ENCODE results near the gene ISG15.

ISG15 gene

DNA sequence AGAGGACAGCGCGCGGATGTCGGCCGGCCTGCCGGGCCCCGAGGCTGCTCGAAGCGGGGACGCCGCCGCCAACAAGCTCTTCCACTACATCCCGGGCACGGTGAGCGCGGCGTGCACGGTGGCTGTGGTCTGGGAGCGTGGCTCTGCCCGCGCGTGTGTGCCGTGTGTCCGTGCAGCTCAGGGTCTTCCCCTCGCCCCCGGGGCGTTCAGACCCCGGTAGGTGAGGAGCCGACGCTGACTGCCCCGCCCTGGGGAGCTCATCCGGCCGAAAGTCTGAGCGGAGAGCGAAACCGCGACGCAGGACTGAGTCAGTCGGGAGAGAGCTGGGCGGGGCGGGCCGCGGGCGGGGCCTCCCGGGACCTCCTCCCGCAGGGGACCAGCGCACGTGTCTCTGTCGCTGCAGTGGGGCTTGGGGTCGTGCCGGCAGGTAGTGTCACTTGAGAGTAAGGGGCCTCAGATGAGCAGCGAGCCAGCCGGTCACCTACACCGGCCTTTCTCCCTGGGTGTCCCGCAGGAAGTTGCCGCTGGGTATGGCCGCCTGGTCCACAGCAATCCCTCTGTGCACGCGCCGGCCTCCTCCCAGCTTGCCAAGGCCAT, 46.5 kb upstream of the ISG15 start:
- H3K27me3 ChIP-seq, result peaks cover 17% of the 10 kb centered on the region
- H3K4me3 ChIP-seq (ENCODE audit: low read depth, low read length), result peak overlapping the region; percentile 47
- peak; percentile 65 for DNase-seq
- H3K4me1 ChIP-seq, result peaks cover 4% of the 10 kb centered on the region
- TF ChIP-seq, protein P1, sequence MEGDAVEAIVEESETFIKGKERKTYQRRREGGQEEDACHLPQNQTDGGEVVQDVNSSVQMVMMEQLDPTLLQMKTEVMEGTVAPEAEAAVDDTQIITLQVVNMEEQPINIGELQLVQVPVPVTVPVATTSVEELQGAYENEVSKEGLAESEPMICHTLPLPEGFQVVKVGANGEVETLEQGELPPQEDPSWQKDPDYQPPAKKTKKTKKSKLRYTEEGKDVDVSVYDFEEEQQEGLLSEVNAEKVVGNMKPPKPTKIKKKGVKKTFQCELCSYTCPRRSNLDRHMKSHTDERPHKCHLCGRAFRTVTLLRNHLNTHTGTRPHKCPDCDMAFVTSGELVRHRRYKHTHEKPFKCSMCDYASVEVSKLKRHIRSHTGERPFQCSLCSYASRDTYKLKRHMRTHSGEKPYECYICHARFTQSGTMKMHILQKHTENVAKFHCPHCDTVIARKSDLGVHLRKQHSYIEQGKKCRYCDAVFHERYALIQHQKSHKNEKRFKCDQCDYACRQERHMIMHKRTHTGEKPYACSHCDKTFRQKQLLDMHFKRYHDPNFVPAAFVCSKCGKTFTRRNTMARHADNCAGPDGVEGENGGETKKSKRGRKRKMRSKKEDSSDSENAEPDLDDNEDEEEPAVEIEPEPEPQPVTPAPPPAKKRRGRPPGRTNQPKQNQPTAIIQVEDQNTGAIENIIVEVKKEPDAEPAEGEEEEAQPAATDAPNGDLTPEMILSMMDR (IDR thresholded peaks at IDR 0.05; ENCODE audit: low read depth, low read length), result no peak
- peaks cover 21% of the 10 kb centered on the region for H3K36me3 ChIP-seq
- no peaks in the 10 kb centered on the region for H3K9me3 ChIP-seq

DNA sequence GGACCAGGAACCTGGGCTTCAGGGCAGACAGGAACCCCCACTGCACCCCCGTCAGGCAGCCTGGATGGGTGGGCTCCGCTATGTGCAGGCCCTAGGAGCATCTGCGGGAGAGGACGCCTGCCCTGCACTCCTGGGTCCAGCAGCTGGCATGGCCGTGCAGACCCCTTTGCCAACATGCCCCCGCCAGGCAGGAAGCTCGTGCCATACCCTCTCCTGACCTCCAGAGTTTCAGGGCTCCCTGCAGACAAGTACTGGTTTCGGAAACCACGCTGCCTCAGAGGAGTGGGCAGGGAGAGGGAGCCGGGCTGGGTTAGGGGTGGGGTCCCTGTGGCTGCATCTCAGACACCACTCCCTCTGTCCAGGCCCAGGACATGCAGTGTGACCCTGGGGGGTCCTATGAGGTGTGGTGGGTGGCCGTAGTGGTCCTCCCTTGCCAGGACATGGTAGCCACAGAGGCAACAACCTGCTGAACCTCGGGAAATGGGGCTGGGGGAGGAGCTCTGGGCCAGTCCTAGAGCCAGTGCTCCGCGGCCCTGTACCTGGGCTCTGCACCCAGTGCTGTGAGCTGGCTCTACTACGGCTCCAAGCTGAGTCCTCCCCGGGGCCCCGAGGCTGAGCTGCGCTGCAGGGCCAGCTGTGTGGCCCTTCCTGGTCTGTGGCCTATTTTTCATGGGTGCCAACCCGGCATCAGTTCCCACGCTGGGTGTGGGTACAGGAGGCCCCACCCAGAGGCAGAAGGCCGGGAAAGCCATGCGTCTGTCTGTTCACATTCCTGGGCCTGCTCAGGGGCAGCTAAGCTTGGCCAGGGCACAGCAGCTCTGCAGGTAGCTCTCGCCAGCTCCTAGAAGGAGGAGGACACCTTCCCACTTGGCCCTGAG, 45.6 kb upstream of the ISG15 start:
- Histone ChIP-seq H3K4me1 (peaks cover 4% of the 10 kb centered on the region), H3K36me3 (peaks cover 16% of the 10 kb centered on the region), H3K27me3 (peaks cover 23% of the 10 kb centered on the region), H3K4me3 (ENCODE audit: low read depth, low read length) (no peak overlapping the region), H3K9me3 (no peaks in the 10 kb centered on the region)
- TF ChIP-seq, protein P1 (IDR thresholded peaks at IDR 0.05; ENCODE audit: low read depth, low read length), result no peak
- DNase-seq, result no peak

DNA sequence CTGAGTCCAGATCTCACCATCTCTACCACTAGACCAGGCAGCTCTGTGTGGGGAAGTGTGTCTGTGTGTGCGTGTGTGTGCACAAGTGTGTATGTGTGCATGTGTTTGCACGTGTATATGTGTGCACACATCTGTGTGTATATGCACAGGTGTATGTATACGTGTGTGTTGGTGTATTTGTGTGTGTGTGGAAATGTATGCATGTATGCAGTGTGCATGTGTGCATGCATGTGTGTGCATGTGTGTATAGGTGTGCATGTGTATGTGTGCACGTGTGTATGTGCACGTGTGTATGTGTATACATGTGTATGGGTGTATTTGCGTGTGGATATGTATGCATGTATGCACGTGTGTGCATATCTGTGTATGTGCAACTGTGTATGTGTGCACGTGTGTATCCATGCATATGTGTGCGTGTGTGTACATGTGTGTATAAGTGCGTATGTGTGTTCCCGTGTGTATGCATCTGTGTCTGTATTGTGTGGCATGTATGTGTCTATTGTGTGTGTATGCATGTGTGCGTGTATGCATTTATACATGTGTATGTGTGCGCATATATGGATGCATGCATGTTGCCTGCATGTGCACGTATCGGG, 43.9 kb upstream of the ISG15 start:
- Histone ChIP-seq H3K4me3 (ENCODE audit: low read depth, low read length) (no peak overlapping the region), H3K27me3 (peaks cover 23% of the 10 kb centered on the region), H3K4me1 (peaks cover 4% of the 10 kb centered on the region), H3K36me3 (peaks cover 6% of the 10 kb centered on the region; the same call in 1 of the 2 replicates), H3K9me3 (no peaks in the 10 kb centered on the region)
- TF ChIP-seq, protein P1 (IDR thresholded peaks at IDR 0.05; ENCODE audit: low read depth, low read length), result no peak
- no peak for DNase-seq

DNA sequence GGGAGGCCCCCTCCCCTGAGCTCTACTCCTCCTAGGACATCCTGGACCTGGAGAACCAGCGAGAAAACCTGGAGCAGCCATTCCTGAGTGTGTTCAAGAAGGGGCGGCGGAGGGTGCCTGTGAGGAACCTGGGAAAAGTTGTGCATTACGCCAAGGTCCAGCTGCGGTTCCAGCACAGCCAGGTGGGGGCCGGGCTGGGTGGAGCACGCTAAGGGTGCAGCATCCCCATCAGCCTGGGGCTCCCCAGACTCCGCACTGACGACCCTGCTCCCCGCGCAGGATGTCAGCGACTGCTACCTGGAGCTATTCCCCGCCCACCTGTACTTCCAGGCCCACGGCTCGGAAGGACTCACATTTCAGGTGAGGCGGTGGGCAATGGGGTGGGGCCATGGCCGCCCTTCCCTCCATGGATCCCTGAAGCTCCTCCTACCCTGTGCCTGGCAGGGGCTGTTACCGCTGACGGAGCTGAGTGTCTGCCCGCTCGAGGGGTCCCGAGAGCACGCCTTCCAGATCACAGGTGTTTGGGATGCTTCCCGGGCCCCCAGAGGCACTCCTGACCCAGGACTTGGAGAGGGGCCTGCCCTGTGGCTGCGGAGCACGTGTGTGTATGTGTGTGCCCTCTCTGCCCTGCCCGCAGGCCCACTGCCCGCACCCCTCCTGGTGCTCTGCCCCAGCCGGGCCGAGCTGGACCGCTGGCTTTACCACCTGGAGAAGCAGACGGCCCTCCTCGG, 42.9 kb upstream of the ISG15 start:
- Histone ChIP-seq H3K4me1 (peaks cover 4% of the 10 kb centered on the region), H3K4me3 (ENCODE audit: low read depth, low read length) (no peak overlapping the region), H3K9me3 (no peaks in the 10 kb centered on the region), H3K36me3 (peaks cover under 1% of the 10 kb centered on the region; the same call in 1 of the 2 replicates), H3K27me3 (peaks cover 23% of the 10 kb centered on the region)
- DNase-seq, result no peak
- TF ChIP-seq, protein P1 (IDR thresholded peaks at IDR 0.05; ENCODE audit: low read depth, low read length), result no peak

DNA sequence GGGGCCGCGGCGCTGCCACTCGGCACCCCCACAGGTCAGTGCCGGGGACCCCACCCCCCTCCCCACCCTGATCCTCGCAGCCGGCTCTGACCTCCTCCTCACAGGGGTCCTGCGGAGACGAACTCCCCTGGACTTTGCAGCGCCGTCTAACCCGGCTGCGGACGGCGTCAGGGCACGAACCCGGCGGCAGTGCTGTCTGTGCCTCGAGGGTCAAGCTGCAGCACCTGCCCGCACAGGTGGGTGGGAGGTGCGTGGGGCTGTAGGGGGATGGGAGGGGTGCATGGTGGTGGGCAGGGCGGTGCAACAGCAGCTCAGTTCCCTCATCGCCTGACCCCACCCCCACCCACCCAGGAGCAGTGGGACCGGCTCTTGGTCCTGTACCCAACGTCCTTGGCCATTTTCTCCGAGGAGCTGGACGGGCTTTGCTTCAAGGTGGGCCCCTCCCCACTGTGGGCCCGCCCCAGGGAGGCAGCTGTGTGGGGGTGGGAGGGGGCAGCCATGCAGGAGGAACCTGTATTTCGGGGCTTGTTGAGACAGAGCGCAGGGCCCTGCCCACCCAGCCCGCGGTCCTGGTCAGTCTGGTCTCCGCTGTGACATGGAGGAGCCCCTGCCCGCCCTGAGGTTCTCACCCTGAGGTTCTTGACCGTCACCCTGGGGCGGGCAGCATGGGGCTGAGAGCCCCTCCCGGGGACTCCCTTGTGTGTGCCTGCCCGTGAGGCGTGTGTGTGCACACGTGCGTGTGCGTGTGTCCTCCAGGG, 42.1 kb upstream of the ISG15 start:
- TF ChIP-seq, protein P1 (IDR thresholded peaks at IDR 0.05; ENCODE audit: low read depth, low read length), result no peak
- peaks cover 23% of the 10 kb centered on the region for H3K27me3 ChIP-seq
- no peaks in the 10 kb centered on the region for H3K36me3 ChIP-seq
- H3K4me3 ChIP-seq (ENCODE audit: low read depth, low read length), result no peak overlapping the region
- peaks cover 4% of the 10 kb centered on the region for H3K4me1 ChIP-seq
- DNase-seq, result no peak
- H3K9me3 ChIP-seq, result no peaks in the 10 kb centered on the region

Data from BE2C (cell line).